Measurements from ENCODE around the gene SLC18A3. TPM values are rescaled to one million over a fixed set of nuclear protein-coding genes. Genes with fewer than 3 reads are reported as not detected.

The SLC18A3 gene
- total RNA-seq, 3 donors from 2014 or later: not detected

- no peaks in the 10 kb centered on the region for H3K9me3 ChIP-seq
Observed at GRCh38 chr10:49644035-49644646, 34.0 kb downstream of the SLC18A3 start.

GRCh38 chr10:49645417-49645816 is 35.3 kb downstream of the SLC18A3 start:
- TF ChIP-seq POLR2AphosphoS5 (IDR thresholded peaks at IDR 0.05) (no peak), POLR2A (IDR thresholded peaks at IDR 0.05) (no peak), CTCF (IDR thresholded peaks at IDR 0.05) (no peak)
- DNase-seq (ENCODE audit: low spot score in 2 of 2): peak in 1 of 2 donors; percentile 20
- no peaks in the 10 kb centered on the region for H3K36me3 ChIP-seq
- H3K27me3 ChIP-seq: peaks cover 0 to 46% of the 10 kb centered on the region in 2 donors
- H3K4me3 ChIP-seq: no peak overlapping the region
- H3K9me3 ChIP-seq: no peaks in the 10 kb centered on the region
- H3K4me1 ChIP-seq: no peaks in the 10 kb centered on the region
- intact Hi-C loops (cut with DNase I; ENCODE audit: low total_unique reads): loop anchor here (2.0 kb wide), 1 partner anchor 31 kb away; no protein-coding TSS in a partner anchor
- no peak overlapping the region for H3K27ac ChIP-seq

More at GRCh38 chr10:49644035-49644646, 34.0 kb downstream of the SLC18A3 start:
- TF ChIP-seq CTCF (IDR thresholded peaks at IDR 0.05): no peak
- TF ChIP-seq POLR2AphosphoS5 (IDR thresholded peaks at IDR 0.05): no peak
- TF ChIP-seq POLR2A (IDR thresholded peaks at IDR 0.05): no peak
- no peak overlapping the region for H3K27ac ChIP-seq
- peaks cover 0 to 49% of the 10 kb centered on the region in 2 donors for H3K27me3 ChIP-seq
- no peak overlapping the region for H3K4me3 ChIP-seq
- no peaks in the 10 kb centered on the region for H3K36me3 ChIP-seq
- intact Hi-C loops (cut with DNase I; ENCODE audit: low total_unique reads): loop anchor here (2.0 kb wide), 1 partner anchor 33 kb away; no protein-coding TSS in a partner anchor
- H3K4me1 ChIP-seq: no peaks in the 10 kb centered on the region
- no peak for DNase-seq (ENCODE audit: low spot score in 2 of 2)

GRCh38 chr10:49645871-49646870 is 36.1 kb downstream of the SLC18A3 start:
- Histone ChIP-seq H3K9me3 (no peaks in the 10 kb centered on the region), H3K4me3 (no peak overlapping the region), H3K27me3 (peaks cover 0 to 49% of the 10 kb centered on the region in 2 donors), H3K4me1 (no peaks in the 10 kb centered on the region), H3K27ac (no peak overlapping the region), H3K36me3 (no peaks in the 10 kb centered on the region)
- DNase-seq (ENCODE audit: low spot score in 2 of 2): peak in 1 of 2 donors; percentile 39
- intact Hi-C loops (cut with DNase I; ENCODE audit: low total_unique reads): loop anchor here (2.0 kb wide), 1 partner anchor 31 kb away; no protein-coding TSS in a partner anchor
- TF ChIP-seq POLR2AphosphoS5 (IDR thresholded peaks at IDR 0.05) (no peak), POLR2A (IDR thresholded peaks at IDR 0.05) (no peak), CTCF (IDR thresholded peaks at IDR 0.05) (no peak)

- TF ChIP-seq CTCF (IDR thresholded peaks at IDR 0.05) (no peak), POLR2AphosphoS5 (IDR thresholded peaks at IDR 0.05) (no peak), POLR2A (IDR thresholded peaks at IDR 0.05) (no peak)
- DNase-seq (ENCODE audit: low spot score in 2 of 2): no peak
- Histone ChIP-seq H3K4me1 (no peaks in the 10 kb centered on the region), H3K4me3 (no peak overlapping the region), H3K9me3 (no peaks in the 10 kb centered on the region), H3K27me3 (peaks cover 0 to 38% of the 10 kb centered on the region in 2 donors), H3K36me3 (no peaks in the 10 kb centered on the region), H3K27ac (no peak overlapping the region)
- intact Hi-C loops (cut with DNase I; ENCODE audit: low total_unique reads): no loop called here
Observed at GRCh38 chr10:49647554-49647953, 37.4 kb downstream of the SLC18A3 start.

All from breast epithelium (tissue), 4 donors.